Sciatic nerve (tissue), 2 donors: Measurements from ENCODE around the gene FAM47E. TPM values are rescaled to one million over a fixed set of nuclear protein-coding genes. Genes with fewer than 3 reads are reported as not detected.
"Not testable (repeated sequence)": the region's sequence is repeated elsewhere in the genome, so short reads cannot be mapped to it uniquely, and the experiment has no call there.

Source experiments
- ATAC-seq: fragments of 200-7000 bp; cut with Tn5 transposase; one replicate; pipeline ENCODE4 v1.9.1; 2020; ENCODE audit warnings: mild to moderate bottlenecking, moderate library complexity
- DNase-seq: peaks from one replicate; pipeline ENCODE4 v3.0.0-alpha.2; 2020; ENCODE audit warnings: low spot score
- intact Hi-C: fragments of 100-400 bp; cut with DNase I; formaldehyde crosslinking; loops from one replicate; pipeline ENCODE4 v1.14.2; 2022
- total RNA-seq: library from RNA; stranded (reverse); fragmentation: NEBNext Ultra II Directional; extraction: Animal tissue kit (Norgen Biotek cat#: 25700); gene quantifications from one replicate; pipeline ENCODE4 v1.2.1, GENCODE V29; 2021
- donor health status: DM: no; HTN: no; CAD: no.
- donor health status: DM: no; HTN: no; CAD: no.

The FAM47E gene
- total RNA-seq, 1 donor from 2014 or later: 2.5 TPM

DNA sequence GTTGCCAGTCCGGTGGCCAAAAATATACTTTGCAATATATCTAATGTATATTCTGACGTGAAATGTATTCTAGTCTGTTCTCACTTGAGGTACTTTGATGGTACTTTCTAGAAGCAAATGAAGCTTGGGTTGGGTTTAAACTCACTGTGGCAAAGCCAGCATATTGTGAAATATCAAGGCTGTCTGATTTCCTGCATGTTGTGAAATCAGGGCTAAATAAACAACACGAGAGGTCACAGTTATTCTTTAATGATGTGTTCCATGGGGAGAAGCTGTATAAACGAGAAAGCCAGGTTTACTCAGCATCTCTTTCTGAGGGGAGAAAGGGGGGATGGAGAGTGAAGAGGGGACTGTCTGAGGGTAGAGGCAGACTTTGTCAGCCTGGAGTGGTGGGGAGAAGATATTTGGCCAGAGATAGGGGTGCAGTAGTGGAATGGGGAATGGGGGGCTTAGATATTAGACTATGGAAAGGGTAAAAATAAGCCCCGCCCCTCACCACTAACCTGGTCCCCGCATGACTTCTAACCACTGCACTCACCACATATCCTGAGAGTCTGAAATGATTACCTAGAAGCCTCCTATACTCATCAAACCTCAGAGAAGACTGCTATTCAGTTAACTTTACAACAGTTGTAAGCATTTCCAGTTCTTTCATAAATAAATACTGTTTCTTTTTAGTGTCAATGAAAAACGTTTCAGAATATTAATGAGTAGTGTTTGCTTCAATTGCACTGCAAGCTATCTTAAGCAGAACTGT lies 32.0 kb upstream of the FAM47E start:
- DNase-seq (no peak), ATAC-seq (peak; percentile 92)
- intact Hi-C loops: no loop called here

- DNase-seq (no peak), ATAC-seq (no peak)
- intact Hi-C loops: no loop called here
Measured at GRCh38 chr4:76224171-76224570, 27.4 kb upstream of the FAM47E start.

DNA sequence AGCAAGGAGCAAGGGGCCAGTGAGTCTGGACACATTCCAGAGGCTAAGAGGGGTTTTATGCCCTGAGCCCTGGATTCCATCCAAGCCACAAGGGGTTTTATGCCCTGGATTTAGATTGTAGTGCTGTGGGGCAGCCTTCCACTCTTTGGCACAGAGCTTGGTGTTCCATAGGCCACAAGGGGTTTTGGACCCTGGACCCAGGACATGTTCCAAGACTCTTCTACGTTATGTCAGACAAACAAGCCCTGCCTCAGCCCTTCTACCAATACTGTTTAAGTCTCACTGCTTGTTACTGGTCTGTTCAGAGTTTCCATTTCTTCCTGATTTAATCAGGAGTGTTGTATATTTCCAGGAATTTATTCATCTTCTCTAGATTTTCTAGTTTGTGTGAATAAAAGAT lies 25.1 kb upstream of the FAM47E start:
- ATAC-seq: no peak
- intact Hi-C loops: no loop called here
- DNase-seq: no peak

DNA sequence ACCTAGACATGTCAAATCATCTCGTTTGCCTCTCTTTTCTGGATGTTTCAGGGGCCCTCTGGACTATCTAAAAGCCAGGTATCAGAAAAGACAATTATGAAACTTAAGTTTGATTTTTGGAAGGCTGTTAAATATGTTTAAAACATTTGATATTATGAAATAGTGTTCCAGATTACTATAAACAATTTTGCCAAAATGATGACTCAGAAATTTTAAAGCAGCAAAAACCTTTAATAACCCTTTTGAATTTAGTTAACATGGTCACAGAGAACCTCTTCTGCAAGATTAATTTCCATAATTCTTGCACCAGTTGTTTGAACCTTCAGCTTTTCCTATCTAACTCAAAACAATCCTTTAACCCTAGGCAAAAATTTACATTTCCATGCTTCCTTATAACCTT lies 18.8 kb upstream of the FAM47E start:
- intact Hi-C loops: no loop called here
- ATAC-seq: no peak
- no peak for DNase-seq

DNA sequence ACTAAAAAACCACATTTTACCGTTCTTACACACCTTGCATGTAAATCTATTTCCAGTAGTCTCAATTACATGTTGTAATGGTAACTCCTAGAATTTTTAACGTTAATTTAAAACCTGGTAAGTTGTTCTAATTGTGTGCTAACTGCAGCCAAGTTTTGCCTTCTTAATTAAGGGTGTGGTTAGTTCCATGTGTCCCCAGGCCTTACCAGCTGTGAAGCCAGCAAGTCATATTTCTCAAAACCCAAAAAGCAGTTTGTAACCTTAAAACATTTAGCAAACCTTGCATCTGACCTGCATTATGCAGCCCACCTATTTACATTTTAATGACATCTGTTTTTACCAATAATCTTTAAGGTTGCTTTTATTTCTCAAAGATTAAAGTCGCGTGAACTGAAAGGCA lies 18.4 kb upstream of the FAM47E start:
- intact Hi-C loops: no loop called here
- DNase-seq (no peak), ATAC-seq (no peak)

GRCh38 chr4:76233529-76233928 lies 18.0 kb upstream of the FAM47E start:
- ATAC-seq: no peak
- intact Hi-C loops: no loop called here

DNA sequence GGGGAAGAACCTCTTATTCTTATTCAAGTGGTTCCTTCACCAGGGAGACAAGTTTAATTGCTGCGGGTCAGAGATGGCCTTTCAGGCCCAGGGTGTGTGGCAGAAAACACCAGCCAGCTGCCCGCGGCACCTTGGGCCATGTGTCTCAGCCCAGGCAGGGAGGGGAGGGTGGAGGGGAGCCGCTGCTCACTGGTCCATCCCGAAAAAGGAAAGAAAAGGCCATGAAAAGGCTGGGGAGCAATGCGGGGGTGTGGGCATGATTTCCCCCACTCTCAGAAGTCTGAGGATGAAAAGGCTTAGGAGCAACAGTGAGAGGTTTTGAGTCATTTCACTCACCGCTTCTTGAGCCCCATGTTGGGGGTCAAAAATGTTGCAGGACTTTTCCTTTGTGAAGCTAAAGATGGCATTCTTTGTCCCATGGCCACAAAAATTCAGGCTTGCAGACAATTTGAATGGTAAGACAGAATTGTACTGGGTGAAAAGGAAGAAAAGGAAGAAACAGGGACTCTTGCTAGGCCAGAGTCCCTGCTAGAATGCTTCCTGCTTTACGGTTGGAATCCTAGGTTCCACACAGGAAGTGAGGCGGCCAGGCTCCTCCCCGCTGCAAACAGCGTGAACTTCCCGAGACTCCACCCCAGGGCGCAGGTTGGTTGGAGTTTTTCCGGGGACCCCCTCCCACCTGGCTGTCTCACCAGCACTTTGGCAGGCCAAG lies 17.4 kb upstream of the FAM47E start:
- no peak for DNase-seq
- ATAC-seq: no peak
- intact Hi-C loops: no loop called here

More at GRCh38 chr4:76233529-76233928, 18.0 kb upstream of the FAM47E start:
- DNase-seq: no peak

DNA sequence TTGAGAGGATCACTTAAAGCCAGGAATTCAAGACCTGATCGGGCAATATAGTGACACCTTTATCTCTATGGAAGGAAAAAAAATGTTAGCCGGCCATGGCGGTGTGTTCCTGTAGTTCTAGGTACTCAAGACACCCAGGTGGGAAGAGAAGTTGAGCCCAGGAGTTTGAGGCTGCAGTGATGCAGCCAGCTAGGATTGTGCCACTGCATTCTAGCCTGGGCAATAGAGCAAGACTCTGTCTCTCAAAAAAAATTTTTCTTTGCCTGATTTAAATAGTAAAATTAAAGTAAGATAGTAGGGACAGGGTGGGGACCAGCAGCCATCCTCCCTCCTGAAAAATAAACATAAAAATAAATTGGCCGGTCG lies 16.9 kb upstream of the FAM47E start:
- no peak for ATAC-seq
- intact Hi-C loops: no loop called here
- DNase-seq: no peak

DNA sequence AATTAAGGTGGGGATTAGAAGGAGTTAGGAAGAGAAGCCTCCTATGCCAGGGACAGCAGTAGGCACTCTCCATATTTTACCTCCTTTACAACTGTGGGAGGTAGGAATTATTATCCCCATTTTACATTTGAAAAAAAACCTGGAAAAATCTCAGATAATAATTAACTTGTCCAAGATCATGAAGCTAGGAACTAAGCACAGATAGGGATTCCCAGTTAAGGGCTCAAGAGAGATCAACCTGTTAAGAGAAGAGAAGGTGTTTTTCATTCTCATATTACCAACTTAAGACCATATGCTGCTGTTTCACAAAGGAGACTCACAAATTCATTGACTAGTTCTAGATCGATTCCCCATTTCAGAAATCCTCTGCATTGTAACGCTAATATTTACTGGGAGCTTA lies 16.1 kb upstream of the FAM47E start:
- ATAC-seq: no peak
- intact Hi-C loops: no loop called here

DNA sequence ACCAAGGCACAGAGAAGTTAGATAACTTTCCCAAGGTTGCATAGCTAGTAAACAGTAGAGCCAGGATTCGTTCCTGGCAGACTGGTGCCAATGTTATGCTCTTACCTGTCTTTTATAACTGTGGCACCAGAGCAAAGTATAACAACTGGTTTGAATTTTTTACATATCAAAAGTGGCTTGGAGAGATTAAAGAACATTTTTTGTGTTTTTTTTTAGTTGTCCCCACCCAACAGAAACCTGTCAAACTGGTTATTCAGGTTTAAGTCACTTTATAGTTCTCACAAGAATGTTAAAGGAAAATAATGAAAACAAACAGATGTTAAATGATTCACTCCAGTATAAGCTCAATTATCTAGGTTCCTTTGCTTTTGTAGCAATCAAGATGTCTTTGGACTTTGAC lies 15.6 kb upstream of the FAM47E start:
- intact Hi-C loops: no loop called here
- ATAC-seq: no peak
- no peak for DNase-seq

More for the DNA sequence above, 16.1 kb upstream of the FAM47E start:
- DNase-seq: no peak

- ATAC-seq (no peak), DNase-seq (no peak)
- intact Hi-C loops: no loop called here
Measured at GRCh38 chr4:76238236-76238635, 13.3 kb upstream of the FAM47E start.

- ATAC-seq (no peak), DNase-seq (no peak)
- intact Hi-C loops: no loop called here
Measured at GRCh38 chr4:76238701-76239100, 12.8 kb upstream of the FAM47E start.

- intact Hi-C loops: no loop called here
- ATAC-seq: no peak
Measured at GRCh38 chr4:76240236-76240635, 11.3 kb upstream of the FAM47E start.

GRCh38 chr4:76243877-76244276 lies 7.6 kb upstream of the FAM47E start:
- ATAC-seq, DNase-seq, intact Hi-C loops: not testable (repeated sequence)

More at GRCh38 chr4:76240236-76240635, 11.3 kb upstream of the FAM47E start:
- no peak for DNase-seq

DNA sequence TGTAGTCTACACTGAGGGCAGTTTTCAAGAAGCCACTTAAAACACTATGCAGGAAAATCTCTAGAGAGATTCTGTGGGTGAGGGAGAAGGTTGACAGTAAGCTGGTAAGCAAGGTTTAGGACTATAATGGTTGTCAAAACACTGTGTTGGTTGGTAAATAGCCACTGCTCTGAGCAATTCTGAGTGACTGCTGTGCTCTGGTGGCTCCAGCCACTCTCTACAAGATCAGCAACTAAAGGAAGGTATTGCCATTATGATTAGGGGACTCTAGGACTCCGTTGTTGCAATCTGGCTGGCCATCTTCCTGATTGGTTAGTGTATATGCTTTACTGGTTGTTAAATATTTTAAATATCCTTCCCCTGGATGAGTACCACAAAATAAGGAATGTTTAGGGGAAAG lies 5.5 kb upstream of the FAM47E start:
- no peak for DNase-seq
- intact Hi-C loops: no loop called here
- ATAC-seq: no peak

DNA sequence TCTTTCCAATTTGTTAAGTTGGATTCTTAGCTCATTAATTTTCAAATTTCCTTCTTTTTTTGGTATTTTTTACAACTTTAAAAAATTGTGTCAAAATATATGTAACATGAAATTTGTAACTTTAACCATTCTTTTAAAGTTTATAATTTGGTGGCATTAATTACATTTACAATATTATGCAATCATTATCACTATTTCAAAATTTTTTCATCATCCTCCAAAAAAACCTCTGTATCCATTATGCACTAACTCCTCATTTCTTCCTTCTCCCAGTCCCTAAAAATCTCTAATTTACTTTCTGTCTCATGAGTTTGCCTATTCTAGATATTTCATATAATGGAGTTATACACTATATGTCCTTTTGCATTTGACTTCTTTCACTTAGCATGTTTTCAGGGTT lies 4.7 kb upstream of the FAM47E start:
- DNase-seq: no peak
- intact Hi-C loops: no loop called here
- no peak for ATAC-seq

DNA sequence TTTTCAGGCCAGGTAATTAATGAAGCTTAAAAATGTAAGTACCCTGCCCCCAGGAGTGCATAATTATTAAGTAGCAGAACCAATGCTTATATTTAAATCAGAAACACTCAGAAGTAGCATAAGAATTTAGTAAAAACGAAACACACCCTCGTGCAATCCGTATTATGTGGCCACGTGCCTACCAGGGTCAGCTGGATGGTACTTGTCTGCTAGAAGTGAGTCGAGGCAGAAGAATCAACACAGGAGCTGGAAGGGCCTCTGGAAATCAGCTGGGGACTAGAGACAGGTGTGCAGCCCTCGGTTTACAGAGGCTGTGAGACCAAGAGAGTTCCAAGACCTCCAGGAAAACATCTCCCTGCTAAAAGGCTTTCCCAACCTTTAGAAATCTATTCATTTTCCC lies 559 bp upstream of the FAM47E start:
- intact Hi-C loops: no loop called here
- ATAC-seq: peak; percentile 24
- no peak for DNase-seq

GRCh38 chr4:76252271-76252653 lies 741 bp downstream of the FAM47E start:
- ATAC-seq (no peak), DNase-seq (no peak)
- intact Hi-C loops: no loop called here

GRCh38 chr4:76253511-76253910 lies 2.0 kb downstream of the FAM47E start:
- ATAC-seq (no peak), DNase-seq (no peak)
- intact Hi-C loops: no loop called here

DNA sequence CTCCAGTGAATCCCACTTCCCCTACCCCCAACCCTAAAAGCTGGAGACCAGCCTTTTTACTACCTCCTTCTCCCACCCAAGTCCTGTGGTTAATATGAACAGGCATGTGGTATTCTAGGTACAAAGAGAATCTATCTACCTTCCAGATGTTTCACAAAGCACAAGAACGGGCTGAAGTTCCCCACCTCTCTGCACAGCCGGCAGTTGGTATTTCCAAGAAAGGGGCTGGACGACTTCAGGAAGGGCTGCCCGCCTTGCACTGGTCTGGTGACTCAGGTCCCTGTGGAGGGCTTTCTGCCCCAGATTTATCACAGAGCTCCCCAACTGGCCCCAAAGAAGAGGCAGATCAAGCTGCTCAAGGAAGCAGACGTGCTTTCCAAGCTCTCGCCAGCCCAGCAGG lies 4.5 kb downstream of the FAM47E start:
- ATAC-seq: no peak
- intact Hi-C loops: no loop called here
- DNase-seq: no peak

GRCh38 chr4:76256968-76257367 lies 5.4 kb downstream of the FAM47E start:
- DNase-seq (no peak), ATAC-seq (no peak)
- intact Hi-C loops: no loop called here
